ENCODE results near the gene PALD1. TPM values are rescaled to one million over a fixed set of nuclear protein-coding genes. Genes with fewer than 3 reads are reported as not detected.

The PALD1 gene
- total and polyA plus RNA-seq, 7 donors, result 1.8 to 33.8 (median 13.9) TPM

DNA sequence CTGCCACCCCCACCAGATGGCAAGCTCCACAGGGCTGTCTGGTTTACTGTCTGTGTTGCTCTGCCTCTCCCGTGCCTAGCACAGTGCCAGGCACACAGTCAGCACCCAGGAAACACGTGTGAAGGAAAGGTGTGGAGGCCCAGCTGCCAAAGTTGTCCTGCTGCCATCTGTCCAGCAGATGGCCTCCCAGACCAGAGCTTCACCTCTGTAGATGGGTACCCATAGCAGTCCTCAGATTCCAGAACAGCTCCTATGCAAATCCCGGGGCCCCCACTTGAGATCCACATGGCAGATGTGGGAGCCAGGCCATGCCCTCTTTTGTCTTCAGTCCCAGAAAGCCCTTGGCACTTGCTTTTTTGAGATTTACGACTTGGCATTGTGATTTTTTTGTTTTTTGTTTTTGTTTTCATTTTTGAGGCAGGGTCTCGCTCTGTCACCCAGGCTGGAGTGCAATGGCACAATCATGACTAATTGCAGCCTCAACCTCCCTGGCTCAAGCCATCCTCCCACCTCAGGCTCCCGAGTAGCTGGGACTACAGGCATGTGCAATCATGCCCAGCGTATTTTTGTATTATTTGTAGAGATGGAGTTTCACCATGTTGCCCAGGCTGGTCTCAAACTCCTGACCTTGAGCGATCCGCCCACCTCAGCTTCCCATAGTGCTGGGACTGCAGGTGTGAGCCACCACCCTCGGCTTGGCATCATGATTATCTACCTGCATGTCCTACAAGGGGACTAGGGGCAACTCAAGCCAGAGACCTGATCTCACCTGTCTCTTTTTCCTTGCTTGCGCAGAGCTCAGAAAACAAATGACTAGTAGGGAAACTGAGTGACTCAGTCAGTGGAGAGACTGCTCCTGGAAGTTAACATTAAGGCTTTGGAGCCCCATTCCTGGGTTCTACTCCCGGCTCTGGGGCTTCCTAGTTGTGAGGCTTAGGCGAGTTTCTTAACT lies 16.9 kb upstream of the PALD1 start:
- WGBS, 2 donors, result 48 to 63% methylated on average over 13 of the region's 13 CpGs
- no peaks in the 10 kb centered on the region for H3K36me3 ChIP-seq
- no peaks in the 10 kb centered on the region for H3K9me3 ChIP-seq
- TF ChIP-seq, protein P1, sequence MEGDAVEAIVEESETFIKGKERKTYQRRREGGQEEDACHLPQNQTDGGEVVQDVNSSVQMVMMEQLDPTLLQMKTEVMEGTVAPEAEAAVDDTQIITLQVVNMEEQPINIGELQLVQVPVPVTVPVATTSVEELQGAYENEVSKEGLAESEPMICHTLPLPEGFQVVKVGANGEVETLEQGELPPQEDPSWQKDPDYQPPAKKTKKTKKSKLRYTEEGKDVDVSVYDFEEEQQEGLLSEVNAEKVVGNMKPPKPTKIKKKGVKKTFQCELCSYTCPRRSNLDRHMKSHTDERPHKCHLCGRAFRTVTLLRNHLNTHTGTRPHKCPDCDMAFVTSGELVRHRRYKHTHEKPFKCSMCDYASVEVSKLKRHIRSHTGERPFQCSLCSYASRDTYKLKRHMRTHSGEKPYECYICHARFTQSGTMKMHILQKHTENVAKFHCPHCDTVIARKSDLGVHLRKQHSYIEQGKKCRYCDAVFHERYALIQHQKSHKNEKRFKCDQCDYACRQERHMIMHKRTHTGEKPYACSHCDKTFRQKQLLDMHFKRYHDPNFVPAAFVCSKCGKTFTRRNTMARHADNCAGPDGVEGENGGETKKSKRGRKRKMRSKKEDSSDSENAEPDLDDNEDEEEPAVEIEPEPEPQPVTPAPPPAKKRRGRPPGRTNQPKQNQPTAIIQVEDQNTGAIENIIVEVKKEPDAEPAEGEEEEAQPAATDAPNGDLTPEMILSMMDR (IDR thresholded peaks at IDR 0.05), result peak; percentile 75 to 91 (median 82)
- TF ChIP-seq EP300 (IDR thresholded peaks at IDR 0.05), result no peak
- peak overlapping the region; percentile 39 to 88 (median 66) for H3K27ac ChIP-seq
- intact Hi-C loops (cut with DNase I), result loop anchor here (1.0 kb wide), 2 partner anchors 79 to 298 kb away; no protein-coding TSS in a partner anchor
- H3K27me3 ChIP-seq, result no peaks in the 10 kb centered on the region
- peaks cover 0 to 56% (median 35%) of the 10 kb centered on the region in 4 donors for H3K4me1 ChIP-seq
- H3K4me3 ChIP-seq, result no peak overlapping the region
- DNase-seq, result peak; percentile 80

DNA sequence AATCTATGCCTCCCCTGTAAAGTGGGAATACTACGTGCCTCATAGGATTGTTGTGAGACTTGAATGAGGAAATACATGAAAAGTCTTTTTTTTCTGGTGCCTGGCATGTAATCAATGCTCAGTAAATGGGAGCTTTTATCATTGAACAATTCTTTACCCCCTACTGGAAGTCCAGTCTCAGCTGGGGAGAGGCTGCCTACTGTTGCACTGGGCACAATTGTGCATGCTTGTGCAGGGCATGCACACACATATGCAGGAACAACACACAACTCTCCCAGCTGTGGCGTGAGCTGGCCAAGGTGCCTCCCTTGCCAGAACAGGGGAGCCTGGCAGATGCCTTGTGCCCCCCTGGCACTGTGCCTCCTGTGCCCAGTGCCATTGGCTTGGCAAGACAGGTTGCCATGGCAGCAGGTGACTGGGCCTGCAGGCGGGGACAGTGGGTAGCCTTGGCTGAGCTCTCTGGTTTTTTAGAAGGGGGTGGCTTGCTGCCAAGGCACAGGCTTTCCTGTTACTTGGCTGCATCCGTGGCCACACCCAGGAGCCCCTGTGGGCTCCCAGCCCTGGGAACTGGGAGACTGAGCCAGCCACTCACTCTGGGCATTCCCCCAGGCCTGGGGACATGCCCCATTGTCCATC lies 16.1 kb upstream of the PALD1 start:
- Histone ChIP-seq H3K27ac (peak overlapping the region; percentile 39 to 88 (median 66)), H3K4me3 (no peak overlapping the region), H3K36me3 (no peaks in the 10 kb centered on the region), H3K27me3 (no peaks in the 10 kb centered on the region), H3K4me1 (peaks cover 0 to 52% (median 34%) of the 10 kb centered on the region in 4 donors), H3K9me3 (no peaks in the 10 kb centered on the region)
- DNase-seq, result peak; percentile 90
- 21 to 49% methylated on average over 4 of the region's 4 CpGs for WGBS, 2 donors
- no peak for TF ChIP-seq POLR2A (IDR thresholded peaks at IDR 0.05)
- no peak for TF ChIP-seq EP300 (IDR thresholded peaks at IDR 0.05)
- TF ChIP-seq POLR2AphosphoS5 (IDR thresholded peaks at IDR 0.05), result peak in 1 of 4 donors; percentile 14
- TF ChIP-seq, protein P1 (IDR thresholded peaks at IDR 0.05), result no peak
- intact Hi-C loops (cut with DNase I), result no loop called here

DNA sequence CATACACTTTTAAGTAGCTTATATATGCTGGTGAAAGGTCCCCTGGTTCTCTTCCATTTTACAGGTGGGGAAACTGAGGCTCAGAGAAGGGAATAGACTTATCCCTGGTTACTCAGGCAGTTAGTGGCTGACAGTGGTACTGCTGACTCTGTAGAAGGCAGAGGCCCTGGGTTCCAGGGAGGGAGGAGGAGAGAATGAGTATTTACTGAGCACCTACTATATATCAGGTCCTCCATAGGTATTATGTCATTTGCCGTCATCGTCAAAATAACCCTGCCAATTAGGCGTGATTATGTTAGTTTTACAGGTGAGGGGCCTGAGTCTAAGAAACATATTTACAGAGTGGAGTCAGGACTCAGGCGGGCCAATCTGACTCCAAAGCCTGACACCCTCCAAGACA lies 13.3 kb upstream of the PALD1 start:
- no peak for TF ChIP-seq POLR2A (IDR thresholded peaks at IDR 0.05)
- TF ChIP-seq, protein P1 (IDR thresholded peaks at IDR 0.05), result no peak
- TF ChIP-seq EP300 (IDR thresholded peaks at IDR 0.05), result no peak
- no peak for TF ChIP-seq POLR2AphosphoS5 (IDR thresholded peaks at IDR 0.05)
- intact Hi-C loops (cut with DNase I), result no loop called here

DNA sequence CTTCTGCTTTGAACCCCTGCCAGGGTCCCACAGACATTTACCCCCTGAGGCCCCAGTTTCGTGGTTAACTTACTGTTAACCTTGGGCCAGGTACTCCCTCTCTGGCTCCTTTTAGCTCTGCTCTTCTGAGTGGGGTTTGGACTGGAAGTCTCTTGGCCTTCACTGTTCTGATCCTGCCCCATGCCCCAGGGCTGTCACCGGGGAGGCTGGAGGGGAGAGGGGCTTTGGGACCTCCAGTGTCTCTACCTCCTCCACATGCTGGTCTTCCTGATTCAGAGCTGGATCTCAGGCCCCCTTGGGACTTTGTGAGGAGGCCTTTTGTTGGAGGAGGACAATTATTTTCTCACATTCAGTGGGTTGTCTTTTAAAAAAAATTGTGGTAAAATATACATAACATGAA lies 12.7 kb upstream of the PALD1 start:
- Histone ChIP-seq H3K27ac (no peak overlapping the region), H3K4me1 (peaks cover 0 to 38% (median 11%) of the 10 kb centered on the region in 4 donors), H3K36me3 (no peaks in the 10 kb centered on the region), H3K4me3 (no peak overlapping the region), H3K9me3 (no peaks in the 10 kb centered on the region), H3K27me3 (no peaks in the 10 kb centered on the region)
- no peak for TF ChIP-seq POLR2A (IDR thresholded peaks at IDR 0.05)
- TF ChIP-seq EP300 (IDR thresholded peaks at IDR 0.05), result no peak
- TF ChIP-seq, protein P1 (IDR thresholded peaks at IDR 0.05), result no peak
- TF ChIP-seq POLR2AphosphoS5 (IDR thresholded peaks at IDR 0.05), result no peak
- no peak for DNase-seq
- WGBS, 2 donors, result 79 to 82% methylated on average over 2 of the region's 2 CpGs
- intact Hi-C loops (cut with DNase I), result no loop called here

More for the DNA sequence above, 13.3 kb upstream of the PALD1 start:
- H3K4me3 ChIP-seq, result no peak overlapping the region
- peaks cover 0 to 38% (median 11%) of the 10 kb centered on the region in 4 donors for H3K4me1 ChIP-seq
- DNase-seq, result no peak
- H3K27ac ChIP-seq, result no peak overlapping the region
- no peaks in the 10 kb centered on the region for H3K27me3 ChIP-seq
- WGBS, 2 donors, result 85 to 94% methylated on average over 4 of the region's 4 CpGs
- H3K9me3 ChIP-seq, result no peaks in the 10 kb centered on the region
- no peaks in the 10 kb centered on the region for H3K36me3 ChIP-seq

Measured in sigmoid colon (tissue), 7 donors.